H9 (cell line): Measurements from ENCODE around the gene ZNF33A. TPM values are rescaled to one million over a fixed set of nuclear protein-coding genes. Genes with fewer than 3 reads are reported as not detected.

Experiments
- DNase-seq: peaks from one replicate; pipeline ENCODE4 v3.0.0-alpha.2; 2017
- H2AFZ ChIP-seq: one replicate; pipeline ENCODE4 v1.6.1; 2013; ENCODE audit warnings: mild to moderate bottlenecking, low read length, control low read depth, moderate library complexity
- H2AK5ac ChIP-seq: 2 replicates; pipeline ENCODE4 v1.6.1; 2013; ENCODE audit warnings: low read length, control low read depth, mixed read lengths; ENCODE audit not compliant: insufficient read length
- H2BK120ac ChIP-seq: one replicate; pipeline ENCODE4 v1.6.1; 2013; ENCODE audit warnings: low read depth, mild to moderate bottlenecking, low read length, control low read depth, inconsistent platforms; ENCODE audit not compliant: poor library complexity, severe bottlenecking
- H2BK12ac ChIP-seq: 2 replicates; pipeline ENCODE4 v1.6.1; 2013; ENCODE audit warnings: low read length, control low read depth, mixed read lengths, low read depth; ENCODE audit not compliant: insufficient read length
- H2BK15ac ChIP-seq: 2 replicates; pipeline ENCODE4 v1.6.1; 2013; ENCODE audit warnings: low read depth, low read length, control low read depth
- H2BK20ac ChIP-seq: one replicate; pipeline ENCODE4 v1.6.1; 2013; ENCODE audit warnings: low read depth, mild to moderate bottlenecking, low read length, control low read depth, inconsistent platforms; ENCODE audit not compliant: poor library complexity, severe bottlenecking
- H2BK5ac ChIP-seq: 2 replicates; pipeline ENCODE4 v1.6.1; 2013; ENCODE audit warnings: low read length, control low read depth, mixed read lengths; ENCODE audit not compliant: insufficient read length
- H3K14ac ChIP-seq: 2 replicates; pipeline ENCODE4 v1.6.1; 2013; ENCODE audit warnings: low read length, control low read depth; ENCODE audit not compliant: insufficient read depth
- H3K18ac ChIP-seq: 2 replicates; pipeline ENCODE4 v1.6.1; 2013; ENCODE audit warnings: low read depth, mild to moderate bottlenecking, mixed read lengths, low read length, control low read depth; ENCODE audit not compliant: insufficient read length
- H3K23ac ChIP-seq: 2 replicates; pipeline ENCODE4 v1.6.1; 2013; ENCODE audit warnings: low read length, control low read depth, mixed read lengths, low read depth; ENCODE audit not compliant: insufficient read length
- H3K23me2 ChIP-seq: 2 replicates; pipeline ENCODE4 v1.6.1; 2013; ENCODE audit warnings: low read depth, mild to moderate bottlenecking, mixed read lengths, low read length, control low read depth; ENCODE audit not compliant: insufficient read length, poor library complexity, severe bottlenecking
- H3K27ac ChIP-seq: 2 replicates; pipeline ENCODE4 v1.5.1; 2013; ENCODE audit warnings: low read length, control low read depth, mixed read lengths, low read depth; ENCODE audit not compliant: insufficient read length
- H3K27me3 ChIP-seq: 2 replicates; pipeline ENCODE4 v1.6.1; 2013; ENCODE audit warnings: low read length, control low read depth, inconsistent platforms; ENCODE audit not compliant: insufficient read depth
- H3K4ac ChIP-seq: 2 replicates; pipeline ENCODE4 v1.6.1; 2013; ENCODE audit warnings: low read depth, mild to moderate bottlenecking, control low read depth, inconsistent platforms, low read length, moderate library complexity
- H3K4me1 ChIP-seq: 2 replicates; pipeline ENCODE4 v1.6.1; 2013; ENCODE audit warnings: low read length, control low read depth, inconsistent platforms; ENCODE audit not compliant: insufficient read depth
- H3K4me2 ChIP-seq: 2 replicates; pipeline ENCODE4 v1.6.1; 2013; ENCODE audit warnings: low read length, control low read depth, mixed read lengths; ENCODE audit not compliant: insufficient read length, insufficient read depth
- H3K56ac ChIP-seq: 2 replicates; pipeline ENCODE4 v1.6.1; 2013; ENCODE audit warnings: low read depth, mild to moderate bottlenecking, mixed read lengths, low read length, control low read depth; ENCODE audit not compliant: insufficient read length
- H3K79me1 ChIP-seq: 2 replicates; pipeline ENCODE4 v1.6.1; 2013; ENCODE audit warnings: low read depth, mild to moderate bottlenecking, moderate library complexity, low read length, control low read depth, inconsistent platforms; ENCODE audit not compliant: insufficient read depth, poor library complexity, severe bottlenecking
- H3K79me2 ChIP-seq: 2 replicates; pipeline ENCODE4 v1.6.1; 2013; ENCODE audit warnings: low read length, control low read depth, inconsistent platforms; ENCODE audit not compliant: insufficient read depth
- H3K9ac ChIP-seq: 2 replicates; pipeline ENCODE4 v1.6.1; 2013; ENCODE audit warnings: low read length, control low read depth, mixed read lengths; ENCODE audit not compliant: insufficient read length; ENCODE audit errors: extremely low read depth
- H3K9me3 ChIP-seq: one replicate; pipeline ENCODE4 v1.6.1; 2013; ENCODE audit warnings: low read depth, low read length, inconsistent platforms; ENCODE audit not compliant: control insufficient read depth
- H3T11ph ChIP-seq: one replicate; pipeline ENCODE4 v1.6.1; 2013; ENCODE audit warnings: mild to moderate bottlenecking, low read length, control low read depth, inconsistent platforms
- H4K20me1 ChIP-seq: one replicate; pipeline ENCODE4 v1.6.1; 2013; ENCODE audit not compliant: control insufficient read depth, insufficient read length, insufficient read depth
- H4K5ac ChIP-seq: 2 replicates; pipeline ENCODE4 v1.6.1; 2013; ENCODE audit warnings: low read depth, mild to moderate bottlenecking, mixed read lengths, low read length, control low read depth; ENCODE audit not compliant: insufficient read length
- H4K8ac ChIP-seq: replicated peaks from 2 replicates; pipeline ENCODE4 v1.6.1; 2013; ENCODE audit warnings: low read length, control low read depth, mixed read lengths, low read depth; ENCODE audit not compliant: insufficient read length
- H4K91ac ChIP-seq: 2 replicates; pipeline ENCODE4 v1.6.1; 2013; ENCODE audit warnings: low read depth, mild to moderate bottlenecking, moderate library complexity, mixed read lengths, low read length, control low read depth; ENCODE audit not compliant: insufficient read length
- H3K27ac Mint-ChIP-seq, 3 experiments: 2 replicates in 2 of 3; 3 replicates in 1 of 3; pipeline ENCODE4 v1.8.0; 2020 to 2021; ENCODE audit warnings: mixed read lengths in 3 of 3, mild to moderate bottlenecking in 1 of 3, moderate library complexity in 1 of 3
- H3K27me3 Mint-ChIP-seq: 2 replicates; pipeline ENCODE4 v1.8.0; 2021; ENCODE audit warnings: low read depth, mild to moderate bottlenecking, moderate library complexity, mixed read lengths
- H3K36me3 Mint-ChIP-seq, 3 experiments: 2 replicates in 2 of 3; 3 replicates in 1 of 3; pipeline ENCODE4 v1.8.0; 2020 to 2021; ENCODE audit warnings: low read depth in 3 of 3, mixed read lengths in 3 of 3; ENCODE audit not compliant: insufficient read depth in 1 of 3
- H3K4me1 Mint-ChIP-seq, 2 experiments: 2 replicates each; pipeline ENCODE4 v1.8.0; 2020; ENCODE audit warnings: mixed read lengths in 2 of 2
- H3K4me3 Mint-ChIP-seq, 2 experiments: 2 replicates in 1 of 2; 3 replicates in 1 of 2; pipeline ENCODE4 v1.8.0; 2020 to 2021; ENCODE audit warnings: mild to moderate bottlenecking in 2 of 2, mixed read lengths in 2 of 2, moderate library complexity in 1 of 2
- H3K9me3 Mint-ChIP-seq, 2 experiments: 2 replicates in 1 of 2; 3 replicates in 1 of 2; pipeline ENCODE4 v1.8.0; 2020; ENCODE audit warnings: mild to moderate bottlenecking in 2 of 2, mixed read lengths in 2 of 2, moderate library complexity in 1 of 2
- WGBS: extraction: QIAGEN DNeasy Blood & Tissue Kit; methylation state at CpG from one replicate; pipeline ENCODE4 v1.1.7; 2013; ENCODE audit warnings: missing lambda C conversion rate, low lambda C conversion rate, mixed read lengths; ENCODE audit not compliant: insufficient read length; ENCODE audit errors: extremely low coverage; 5-methylcytosine and 5-hydroxymethylcytosine counted together
- total RNA-seq: library from RNA; stranded (reverse); gene quantifications from 2 replicates; pipeline ENCODE4 v1.2.1, GENCODE V29; 2021
- TF ChIP-seq, protein P1 (sequence below): fragments of 200-600 bp; sonication (generic); conservative IDR thresholded peaks from 3 replicates; pipeline ENCODE4 v1.8.0; 2021; ENCODE audit warnings: antibody characterized with exemption, mild to moderate bottlenecking

ZNF33A gene
- total RNA-seq, 1 experiment from 2014 or later: 42.7 TPM

DNA sequence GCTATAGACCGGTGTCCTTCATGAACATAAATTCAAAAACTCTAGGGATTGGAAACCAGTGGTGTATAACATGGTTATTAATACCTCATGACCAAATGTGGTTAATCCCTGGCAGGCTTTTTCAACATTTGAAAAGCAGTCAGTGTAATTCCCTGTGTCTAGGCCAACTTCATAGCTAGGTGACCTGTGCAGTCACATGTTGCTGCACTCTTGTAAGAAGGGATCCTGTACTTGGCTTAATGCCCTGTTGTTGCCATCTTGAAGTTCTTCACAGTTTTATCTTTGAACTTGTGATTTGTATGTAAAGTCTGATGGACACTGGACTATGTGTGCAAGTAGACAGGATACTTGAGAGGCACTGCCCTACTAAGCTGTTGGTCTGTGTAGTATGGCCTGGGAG is 39.7 kb downstream of the ZNF33A start:
- H3K27ac Mint-ChIP-seq: no peak overlapping the region
- Histone ChIP-seq H2BK5ac (no peak overlapping the region), H2AK5ac (no peak overlapping the region), H3K56ac (no peak overlapping the region), H3K18ac (no peak overlapping the region), H4K20me1 (no peaks in the 10 kb centered on the region), H3T11ph (no peak overlapping the region), H3K27ac (no peak overlapping the region), H3K23ac (no peak overlapping the region), H3K9ac (no peak overlapping the region), H3K79me1 (no peaks in the 10 kb centered on the region), H3K4me2 (no peak overlapping the region), H2BK120ac (no peak overlapping the region), H3K79me2 (no peaks in the 10 kb centered on the region), H2BK15ac (no peak overlapping the region), H2BK12ac (no peak overlapping the region), H4K91ac (no peak overlapping the region), H4K8ac (no peak overlapping the region), H3K4ac (no peak overlapping the region), H2BK20ac (no peak overlapping the region), H3K9me3 (peaks cover 23% of the 10 kb centered on the region), H3K14ac (no peak overlapping the region), H3K27me3 (no peaks in the 10 kb centered on the region), H4K5ac (no peak overlapping the region), H3K4me1 (no peaks in the 10 kb centered on the region), H2AFZ (no peak overlapping the region), H3K23me2 (no peaks in the 10 kb centered on the region)
- H3K4me3 Mint-ChIP-seq: no peak overlapping the region
- no peak for DNase-seq
- peaks cover 71 to 77% of the 10 kb centered on the region in 2 experiments for H3K9me3 Mint-ChIP-seq
- no CpG with 5 or more reads among the region's 1 CpG for WGBS
- H3K36me3 Mint-ChIP-seq: peaks cover 77 to 88% (median 88%) of the 10 kb centered on the region in 3 experiments
- H3K27me3 Mint-ChIP-seq: no peaks in the 10 kb centered on the region
- TF ChIP-seq, protein P1, sequence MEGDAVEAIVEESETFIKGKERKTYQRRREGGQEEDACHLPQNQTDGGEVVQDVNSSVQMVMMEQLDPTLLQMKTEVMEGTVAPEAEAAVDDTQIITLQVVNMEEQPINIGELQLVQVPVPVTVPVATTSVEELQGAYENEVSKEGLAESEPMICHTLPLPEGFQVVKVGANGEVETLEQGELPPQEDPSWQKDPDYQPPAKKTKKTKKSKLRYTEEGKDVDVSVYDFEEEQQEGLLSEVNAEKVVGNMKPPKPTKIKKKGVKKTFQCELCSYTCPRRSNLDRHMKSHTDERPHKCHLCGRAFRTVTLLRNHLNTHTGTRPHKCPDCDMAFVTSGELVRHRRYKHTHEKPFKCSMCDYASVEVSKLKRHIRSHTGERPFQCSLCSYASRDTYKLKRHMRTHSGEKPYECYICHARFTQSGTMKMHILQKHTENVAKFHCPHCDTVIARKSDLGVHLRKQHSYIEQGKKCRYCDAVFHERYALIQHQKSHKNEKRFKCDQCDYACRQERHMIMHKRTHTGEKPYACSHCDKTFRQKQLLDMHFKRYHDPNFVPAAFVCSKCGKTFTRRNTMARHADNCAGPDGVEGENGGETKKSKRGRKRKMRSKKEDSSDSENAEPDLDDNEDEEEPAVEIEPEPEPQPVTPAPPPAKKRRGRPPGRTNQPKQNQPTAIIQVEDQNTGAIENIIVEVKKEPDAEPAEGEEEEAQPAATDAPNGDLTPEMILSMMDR: no peak
- H3K4me1 Mint-ChIP-seq: no peaks in the 10 kb centered on the region
